ENCODE results near the gene ZNF491.

GRCh38 chr19:11754663-11755062, 43.7 kb upstream of the ZNF491 start:
- TF ChIP-seq CTCF (IDR thresholded peaks at IDR 0.05 in 2 of 3, conservative IDR thresholded peaks at IDR 0.05 in 1 of 3; ENCODE audit: borderline replicate concordance in 1 of 3, insufficient read depth in 1 of 3, low read depth in 2 of 3, low read length in 2 of 3) (no peak), ZFX (IDR thresholded peaks at IDR 0.05) (no peak), ELF1 (IDR thresholded peaks at IDR 0.05; ENCODE audit: borderline replicate concordance, low read depth) (no peak), POLR2AphosphoS5 (IDR thresholded peaks at IDR 0.05; ENCODE audit: low read depth, low read length) (no peak), POLR2A (IDR thresholded peaks at IDR 0.05; ENCODE audit: borderline replicate concordance, extremely low read depth, insufficient read depth, insufficient read length) (no peak), EZH2 (IDR thresholded peaks at IDR 0.05) (no peak)

Data from HCT116 (cell line).